BJ (cell line): ENCODE results near the gene USP34. TPM values are rescaled to one million over a fixed set of nuclear protein-coding genes. Genes with fewer than 3 reads are reported as not detected.

Source experiments
- CTCF ChIA-PET: fragments of 350-600 bp; formaldehyde crosslinking; extraction: SDS; loops from one replicate; lab custom pipeline; 2021; ENCODE audit warnings: antibody characterized with exemption, inconsistent platforms; lab: Yijun Ruan, JAX
- POLR2A ChIA-PET: fragments of 300-600 bp; sonication (Branson Sonifier 250); formaldehyde crosslinking; extraction: SDS; loops from one replicate; lab custom pipeline; 2021; ENCODE audit warnings: antibody characterized with exemption; lab: Charles Lee
- DNase-seq: peaks from one replicate; pipeline ENCODE4 v3.0.0-alpha.2; 2011; ENCODE audit warnings: low read depth
- H3K27me3 ChIP-seq: 2 replicates; pipeline ENCODE4 v1.6.0; 2011; ENCODE audit warnings: low read length; ENCODE audit not compliant: control insufficient read depth, insufficient read depth
- H3K36me3 ChIP-seq: 2 replicates; pipeline ENCODE4 v1.5.1; 2011; ENCODE audit warnings: low read length; ENCODE audit not compliant: control insufficient read depth, insufficient read depth
- H3K4me3 ChIP-seq: 2 replicates; pipeline ENCODE4 v1.5.1; 2011; ENCODE audit warnings: low read depth, mild to moderate bottlenecking, control low read depth, low read length
- polyA plus RNA-seq: library from polyadenylated mRNA; depleted of rRNA; stranded (reverse); fragments of >200 nt; gene quantifications from 2 replicates; pipeline ENCODE4 v1.2.3, GENCODE V29; 2011
- TF ChIP-seq, protein P1 (sequence below): IDR thresholded peaks from 2 replicates; pipeline ENCODE4 v1.5.1; 2011; ENCODE audit warnings: low read depth, mild to moderate bottlenecking, control low read depth, inconsistent platforms, low read length, moderate library complexity; ENCODE audit not compliant: insufficient read depth

USP34 gene
- polyA plus RNA-seq, 1 experiment = 32.2 TPM

DNA sequence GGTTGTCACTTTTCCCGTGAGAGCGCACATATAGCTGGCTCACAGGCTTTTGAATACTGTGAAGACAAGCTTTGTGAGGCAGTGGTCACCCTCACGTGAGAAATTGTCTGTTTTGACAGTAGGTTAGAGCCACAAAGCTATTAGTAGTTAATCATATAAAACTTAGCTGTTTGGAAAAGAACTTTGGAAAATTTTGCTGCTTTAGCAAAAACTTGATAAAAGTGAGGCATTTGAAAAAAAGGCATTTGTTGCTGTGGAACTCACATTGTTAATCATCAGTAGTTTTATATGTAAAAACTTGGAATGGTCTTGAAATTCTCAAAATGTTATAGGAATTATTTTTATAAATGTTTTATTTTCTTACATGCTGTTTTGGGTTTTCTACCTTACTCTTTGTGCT is 286.6 kb downstream of the USP34 start:
- CTCF ChIA-PET = no interaction called here
- TF ChIP-seq, protein P1, sequence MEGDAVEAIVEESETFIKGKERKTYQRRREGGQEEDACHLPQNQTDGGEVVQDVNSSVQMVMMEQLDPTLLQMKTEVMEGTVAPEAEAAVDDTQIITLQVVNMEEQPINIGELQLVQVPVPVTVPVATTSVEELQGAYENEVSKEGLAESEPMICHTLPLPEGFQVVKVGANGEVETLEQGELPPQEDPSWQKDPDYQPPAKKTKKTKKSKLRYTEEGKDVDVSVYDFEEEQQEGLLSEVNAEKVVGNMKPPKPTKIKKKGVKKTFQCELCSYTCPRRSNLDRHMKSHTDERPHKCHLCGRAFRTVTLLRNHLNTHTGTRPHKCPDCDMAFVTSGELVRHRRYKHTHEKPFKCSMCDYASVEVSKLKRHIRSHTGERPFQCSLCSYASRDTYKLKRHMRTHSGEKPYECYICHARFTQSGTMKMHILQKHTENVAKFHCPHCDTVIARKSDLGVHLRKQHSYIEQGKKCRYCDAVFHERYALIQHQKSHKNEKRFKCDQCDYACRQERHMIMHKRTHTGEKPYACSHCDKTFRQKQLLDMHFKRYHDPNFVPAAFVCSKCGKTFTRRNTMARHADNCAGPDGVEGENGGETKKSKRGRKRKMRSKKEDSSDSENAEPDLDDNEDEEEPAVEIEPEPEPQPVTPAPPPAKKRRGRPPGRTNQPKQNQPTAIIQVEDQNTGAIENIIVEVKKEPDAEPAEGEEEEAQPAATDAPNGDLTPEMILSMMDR = no peak
- POLR2A ChIA-PET = no interaction called here

GRCh38 chr2:61183795-61184194 is 287.1 kb downstream of the USP34 start:
- Histone ChIP-seq H3K36me3 (peaks cover 24% of the 10 kb centered on the region), H3K4me3 (no peak overlapping the region), H3K27me3 (no peaks in the 10 kb centered on the region)
- no peak for DNase-seq
- ChIA-PET POLR2A (no interaction called here), CTCF (no interaction called here)
- TF ChIP-seq, protein P1 = no peak

More for the DNA sequence above, 286.6 kb downstream of the USP34 start:
- Histone ChIP-seq H3K27me3 (no peaks in the 10 kb centered on the region), H3K4me3 (no peak overlapping the region), H3K36me3 (peaks cover 24% of the 10 kb centered on the region)
- no peak for DNase-seq

- Histone ChIP-seq H3K36me3 (peaks cover 15% of the 10 kb centered on the region), H3K27me3 (no peaks in the 10 kb centered on the region), H3K4me3 (no peak overlapping the region)
- CTCF ChIA-PET = no interaction called here
- TF ChIP-seq, protein P1 = no peak
- POLR2A ChIA-PET = no interaction called here
- no peak for DNase-seq
Measured at GRCh38 chr2:61182059-61182383, 288.9 kb downstream of the USP34 start.

DNA sequence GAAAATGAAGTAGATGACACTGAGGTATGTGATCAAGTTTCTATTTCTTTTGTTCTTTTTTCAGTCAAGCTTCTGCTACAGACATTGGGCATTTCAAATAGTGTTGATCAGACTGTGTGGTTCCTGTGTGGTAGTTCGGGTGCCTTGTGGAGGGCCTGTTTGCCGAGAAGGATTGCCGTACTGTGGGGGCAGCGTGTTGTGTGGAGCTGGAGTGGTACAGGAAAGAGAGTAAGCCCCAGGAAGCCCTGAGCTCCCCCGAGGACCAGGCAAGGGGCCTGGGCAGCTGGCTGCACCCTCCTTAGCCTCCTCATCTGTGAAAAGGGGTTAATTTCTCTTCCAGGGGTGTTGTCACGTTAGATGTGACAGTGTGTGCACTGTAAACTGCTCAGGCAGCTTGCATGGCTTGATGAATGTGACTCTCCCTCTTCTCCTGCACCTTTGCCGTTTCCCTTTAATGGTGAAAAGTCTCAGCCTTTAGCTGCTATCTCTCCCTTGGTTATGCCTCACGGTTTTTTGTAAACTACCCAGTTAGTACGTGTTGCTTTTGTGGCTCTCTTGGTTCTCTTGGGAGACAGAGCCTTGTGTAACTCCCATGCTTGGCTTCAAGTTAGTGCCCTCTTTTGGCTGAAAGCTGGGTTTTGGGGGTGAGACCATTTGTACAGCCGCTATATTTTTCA is 289.4 kb downstream of the USP34 start:
- Histone ChIP-seq H3K4me3 (no peak overlapping the region), H3K27me3 (no peaks in the 10 kb centered on the region), H3K36me3 (peaks cover 15% of the 10 kb centered on the region)
- TF ChIP-seq, protein P1 = no peak
- ChIA-PET POLR2A (no interaction called here), CTCF (no interaction called here)
- DNase-seq = no peak

- TF ChIP-seq, protein P1 = no peak
- Histone ChIP-seq H3K27me3 (no peaks in the 10 kb centered on the region), H3K36me3 (peaks cover 15% of the 10 kb centered on the region), H3K4me3 (no peak overlapping the region)
- CTCF ChIA-PET = interaction anchor here (0.7 kb wide), 1 partner anchor 30 kb away, joined by 3 read pairs; no protein-coding TSS in a partner anchor
- no peak for DNase-seq
- POLR2A ChIA-PET = no interaction called here
Measured at GRCh38 chr2:61180686-61181085, 290.2 kb downstream of the USP34 start.
